HG02870 (cell line): ENCODE data around the gene C19orf44.

ENCODE experiments used
- ATAC-seq: cut with Tn5 transposase; IDR thresholded peaks from one replicate; pipeline ENCODE4 v1.9.1; 2021; ENCODE audit warnings: mild to moderate bottlenecking, moderate library complexity; ENCODE audit not compliant: unreplicated experiment

The C19orf44 gene

GRCh38 chr19:16516381-16516780, 20.2 kb downstream of the C19orf44 start:
- ATAC-seq: no peak

GRCh38 chr19:16516923-16517610, 20.9 kb downstream of the C19orf44 start:
- no peak for ATAC-seq

GRCh38 chr19:16518061-16518460, 21.9 kb downstream of the C19orf44 start:
- ATAC-seq: no peak

GRCh38 chr19:16518483-16519229, 22.5 kb downstream of the C19orf44 start:
- no peak for ATAC-seq

GRCh38 chr19:16519230-16519687, 23.1 kb downstream of the C19orf44 start:
- ATAC-seq: no peak

GRCh38 chr19:16520074-16520973, 24.1 kb downstream of the C19orf44 start:
- no peak for ATAC-seq

GRCh38 chr19:16520986-16521624, 24.9 kb downstream of the C19orf44 start:
- ATAC-seq: no peak

- no peak for ATAC-seq
These were observed 25.6 kb downstream of the C19orf44 start for GRCh38 chr19:16521715-16522289.

GRCh38 chr19:16522559-16523377, 26.6 kb downstream of the C19orf44 start:
- no peak for ATAC-seq

GRCh38 chr19:16524991-16525734, 29.0 kb downstream of the C19orf44 start:
- no peak for ATAC-seq

GRCh38 chr19:16525751-16526481, 29.7 kb downstream of the C19orf44 start:
- no peak for ATAC-seq

- ATAC-seq: no peak
These were observed 31.2 kb downstream of the C19orf44 start for GRCh38 chr19:16527334-16527935.

- ATAC-seq: no peak
These were observed 31.9 kb downstream of the C19orf44 start for GRCh38 chr19:16527971-16528521.

GRCh38 chr19:16529466-16530144, 33.4 kb downstream of the C19orf44 start:
- ATAC-seq: no peak

GRCh38 chr19:16530540-16531379, 34.6 kb downstream of the C19orf44 start:
- no peak for ATAC-seq

- ATAC-seq: no peak
These were observed 35.1 kb downstream of the C19orf44 start for GRCh38 chr19:16531380-16531669.
